Esophagus squamous epithelium (tissue), 5 donors: ENCODE measurements around the gene PTP4A2. TPM values are rescaled to one million over a fixed set of nuclear protein-coding genes. Genes with fewer than 3 reads are reported as not detected.

ENCODE experiments used
- DNase-seq: peaks from one replicate; lab custom pipeline; 2025; lab: John Stamatoyannopoulos, UW
- H3K27ac ChIP-seq, 4 donors: fragments of 200-600 bp; sonication (generic); one replicate each; pipeline ENCODE4 v1.5.1; 2016 to 2019; ENCODE audit warnings: mild to moderate bottlenecking in 1 of 4
- H3K27me3 ChIP-seq, 4 donors: fragments of 200-600 bp; sonication (generic); 1 replicate in 3 of 4; 2 replicates in 1 of 4; pipeline versions ENCODE4 v1.5.1 to v1.6.0; 2017 to 2021; ENCODE audit warnings: antibody characterized with exemption in 1 of 4
- H3K36me3 ChIP-seq, 3 donors: fragments of 200-600 bp; sonication (generic); one replicate each; pipeline ENCODE4 v1.5.1; 2016 to 2019
- H3K4me1 ChIP-seq, 3 donors: fragments of 200-600 bp; sonication (generic); one replicate each; pipeline ENCODE4 v1.5.1; 2017 to 2019
- H3K4me3 ChIP-seq, 4 donors: fragments of 200-600 bp; sonication (generic); 1 replicate in 3 of 4; 2 replicates in 1 of 4; pipeline ENCODE4 v1.5.1; 2016 to 2019; ENCODE audit warnings: mild to moderate bottlenecking in 2 of 4, moderate library complexity in 1 of 4
- H3K9me3 ChIP-seq, 3 donors: fragments of 200-600 bp; sonication (generic); one replicate each; pipeline ENCODE4 v1.5.1; 2016 to 2019
- CTCF ChIP-seq, 6 experiments: fragments of 450-650 bp in 4 of 6; fragments of 200-600 bp in 2 of 6; sonication (generic) in 2 of 6; IDR thresholded peaks; one replicate each; pipeline ENCODE4 v1.5.1; 2016 to 2019; ENCODE audit warnings: antibody characterized with exemption in 6 of 6, mild to moderate bottlenecking in 4 of 6, moderate library complexity in 4 of 6
- POLR2A ChIP-seq, 4 donors: fragments of 450-650 bp; IDR thresholded peaks; one replicate each; pipeline ENCODE4 v1.6.1; 2017; ENCODE audit warnings: antibody characterized with exemption in 4 of 4, mild to moderate bottlenecking in 4 of 4, moderate library complexity in 3 of 4
- WGBS, 2 donors: methylation state at CpG; one replicate each; pipeline ENCODE4 v1.1.5; 2018; 5-methylcytosine and 5-hydroxymethylcytosine counted together
- intact Hi-C: fragments of 100-400 bp; cut with DNase I; formaldehyde crosslinking; loops from one replicate; pipeline ENCODE4 v1.15.0; 2022
- total RNA-seq, 4 donors: library from RNA; depleted of rRNA; stranded (reverse); fragments of >200 nt; gene quantifications; one replicate each; pipeline ENCODE4 v1.1.0, GENCODE V29; 2016
- donor health status: DM: yes; HTN: yes; CAD: no.

PTP4A2 gene
- total RNA-seq, 4 donors from 2014 or later, result 71.4 to 122 (median 108) TPM

- peaks cover 0 to 5% (median 0%) of the 10 kb centered on the region in 4 donors for H3K27me3 ChIP-seq
- DNase-seq, result no peak
- intact Hi-C loops, result no loop called here
- no peak for TF ChIP-seq POLR2A (IDR thresholded peaks at IDR 0.05)
- TF ChIP-seq CTCF (IDR thresholded peaks at IDR 0.05), result no peak
- H3K27ac ChIP-seq, result no peak overlapping the region
- WGBS, 2 donors, result 64 to 68% methylated on average over 3 of the region's 3 CpGs
- H3K4me1 ChIP-seq, result no peaks in the 10 kb centered on the region
- H3K4me3 ChIP-seq, result no peak overlapping the region
- no peaks in the 10 kb centered on the region for H3K36me3 ChIP-seq
- H3K9me3 ChIP-seq, result no peaks in the 10 kb centered on the region
These were observed 51.3 kb downstream of the PTP4A2 start for GRCh38 chr1:31886866-31887265.

- no peak for DNase-seq
- 84 to 94% methylated on average over 2 of the region's 2 CpGs for WGBS, 2 donors
- intact Hi-C loops, result no loop called here
- H3K9me3 ChIP-seq, result no peaks in the 10 kb centered on the region
- H3K4me1 ChIP-seq, result peaks cover 0 to 6% (median 0%) of the 10 kb centered on the region in 3 donors
- H3K36me3 ChIP-seq, result no peaks in the 10 kb centered on the region
- peaks cover 0 to 10% (median 0%) of the 10 kb centered on the region in 4 donors for H3K27me3 ChIP-seq
- no peak for TF ChIP-seq POLR2A (IDR thresholded peaks at IDR 0.05)
- no peak for TF ChIP-seq CTCF (IDR thresholded peaks at IDR 0.05)
- no peak overlapping the region for H3K27ac ChIP-seq
- no peak overlapping the region for H3K4me3 ChIP-seq
These were observed 52.3 kb downstream of the PTP4A2 start for GRCh38 chr1:31885851-31886250.

- Histone ChIP-seq H3K9me3 (no peaks in the 10 kb centered on the region), H3K36me3 (no peaks in the 10 kb centered on the region), H3K27ac (no peak overlapping the region), H3K4me3 (no peak overlapping the region), H3K4me1 (peaks cover 0 to 10% (median 0%) of the 10 kb centered on the region in 3 donors), H3K27me3 (peaks cover 0 to 10% (median 0%) of the 10 kb centered on the region in 4 donors)
- intact Hi-C loops, result no loop called here
- 93 to 100% methylated on average over 2 to 3 of the region's 3 CpGs for WGBS, 2 donors
- TF ChIP-seq POLR2A (IDR thresholded peaks at IDR 0.05), result no peak
- TF ChIP-seq CTCF (IDR thresholded peaks at IDR 0.05), result no peak
- DNase-seq, result no peak
These were observed 54.7 kb downstream of the PTP4A2 start for GRCh38 chr1:31883357-31883942.

GRCh38 chr1:31881688-31882000 lies 56.5 kb downstream of the PTP4A2 start:
- TF ChIP-seq CTCF (IDR thresholded peaks at IDR 0.05) (no peak), POLR2A (IDR thresholded peaks at IDR 0.05) (no peak)
- Histone ChIP-seq H3K27me3 (peaks cover 0 to 10% (median 0%) of the 10 kb centered on the region in 4 donors), H3K4me1 (peaks cover 0 to 10% (median 0%) of the 10 kb centered on the region in 3 donors), H3K9me3 (no peaks in the 10 kb centered on the region), H3K36me3 (no peaks in the 10 kb centered on the region), H3K4me3 (no peak overlapping the region), H3K27ac (no peak overlapping the region)
- 71 to 77% methylated on average over 3 to 5 of the region's 5 CpGs for WGBS, 2 donors
- DNase-seq, result no peak
- intact Hi-C loops, result no loop called here

- Histone ChIP-seq H3K9me3 (no peaks in the 10 kb centered on the region), H3K4me3 (no peak overlapping the region), H3K27ac (no peak overlapping the region), H3K27me3 (peaks cover 0 to 10% (median 0%) of the 10 kb centered on the region in 4 donors), H3K36me3 (no peaks in the 10 kb centered on the region), H3K4me1 (peaks cover 0 to 10% (median 0%) of the 10 kb centered on the region in 3 donors)
- WGBS, 2 donors, result 48 to 49% methylated on average over 8 of the region's 8 CpGs
- intact Hi-C loops, result no loop called here
- no peak for DNase-seq
- TF ChIP-seq CTCF (IDR thresholded peaks at IDR 0.05), result no peak
- TF ChIP-seq POLR2A (IDR thresholded peaks at IDR 0.05), result no peak
These were observed 57.0 kb downstream of the PTP4A2 start for GRCh38 chr1:31880957-31881687.
